Thoracic aorta (tissue), 2 donors: Measurements from ENCODE around the gene FARS2. TPM values are rescaled to one million over a fixed set of nuclear protein-coding genes. Genes with fewer than 3 reads are reported as not detected.

Source experiments
- ATAC-seq: fragments of 150-250 bp; one replicate; pipeline ENCODE4 v1.8.0; 2017; ENCODE audit warnings: low read depth; ENCODE audit not compliant: insufficient number of reproducible peaks, low FRiP score
- DNase-seq: peaks from one replicate; pipeline ENCODE4 v3.0.0-alpha.2; 2020; ENCODE audit warnings: low spot score
- H3K27ac ChIP-seq, 2 donors: fragments of 200-600 bp; sonication (generic); 1 replicate in 1 of 2; 2 replicates in 1 of 2; pipeline ENCODE4 v1.5.1; 2016; ENCODE audit warnings: mild to moderate bottlenecking in 2 of 2, moderate library complexity in 2 of 2
- H3K27me3 ChIP-seq: fragments of 200-600 bp; sonication (generic); replicated peaks from 2 replicates; pipeline ENCODE4 v1.6.0; 2016; ENCODE audit warnings: mild to moderate bottlenecking; ENCODE audit not compliant: insufficient read depth
- H3K36me3 ChIP-seq: fragments of 200-600 bp; sonication (generic); one replicate; pipeline ENCODE4 v1.5.1; 2016
- H3K4me1 ChIP-seq, 2 donors: fragments of 200-600 bp; sonication (generic); 1 replicate in 1 of 2; 2 replicates in 1 of 2; pipeline versions ENCODE4 v1.5.1 to v1.6.0; 2016; ENCODE audit warnings: low read depth in 2 of 2, mild to moderate bottlenecking in 1 of 2; ENCODE audit not compliant: control insufficient read depth in 1 of 2
- H3K4me3 ChIP-seq: fragments of 200-600 bp; sonication (generic); 2 replicates; pipeline ENCODE4 v1.5.1; 2016; ENCODE audit warnings: mild to moderate bottlenecking
- H3K9me3 ChIP-seq: fragments of 200-600 bp; sonication (generic); 2 replicates; pipeline ENCODE4 v1.5.1; 2016
- total RNA-seq, 2 donors: library from RNA; depleted of rRNA; stranded (reverse); fragments of >200 nt; gene quantifications; one replicate each; pipeline versions ENCODE4 v1.1.0 to v1.2.3, GENCODE V29; 2016
- TF ChIP-seq, protein P1 (sequence below): fragments of 200-600 bp; sonication (generic); IDR thresholded peaks from one replicate; pipeline ENCODE4 v1.5.1; 2019; ENCODE audit warnings: antibody characterized with exemption

Gene FARS2
- total RNA-seq, 2 donors from 2014 or later, result 10.4 to 11.6 TPM

DNA sequence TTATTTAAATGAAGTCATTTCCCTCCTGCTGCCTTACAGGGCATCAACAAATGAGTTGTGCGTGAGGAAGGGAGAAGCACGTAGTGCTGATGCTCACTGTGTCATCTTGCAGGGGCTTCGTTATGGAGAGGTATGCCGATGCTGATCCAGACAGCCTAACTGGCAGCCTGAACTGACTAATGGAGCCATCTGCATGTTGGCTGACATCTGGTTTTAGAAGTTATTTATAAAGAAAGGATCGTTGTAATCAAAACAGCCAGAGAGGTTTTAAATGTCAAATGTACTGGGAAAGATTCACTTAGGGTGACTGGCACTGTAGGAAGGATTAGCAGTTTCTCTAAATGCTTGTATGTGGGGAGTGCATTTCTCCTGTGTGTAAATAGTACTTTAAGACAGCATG, 54.6 kb downstream of the FARS2 start:
- TF ChIP-seq, protein P1, sequence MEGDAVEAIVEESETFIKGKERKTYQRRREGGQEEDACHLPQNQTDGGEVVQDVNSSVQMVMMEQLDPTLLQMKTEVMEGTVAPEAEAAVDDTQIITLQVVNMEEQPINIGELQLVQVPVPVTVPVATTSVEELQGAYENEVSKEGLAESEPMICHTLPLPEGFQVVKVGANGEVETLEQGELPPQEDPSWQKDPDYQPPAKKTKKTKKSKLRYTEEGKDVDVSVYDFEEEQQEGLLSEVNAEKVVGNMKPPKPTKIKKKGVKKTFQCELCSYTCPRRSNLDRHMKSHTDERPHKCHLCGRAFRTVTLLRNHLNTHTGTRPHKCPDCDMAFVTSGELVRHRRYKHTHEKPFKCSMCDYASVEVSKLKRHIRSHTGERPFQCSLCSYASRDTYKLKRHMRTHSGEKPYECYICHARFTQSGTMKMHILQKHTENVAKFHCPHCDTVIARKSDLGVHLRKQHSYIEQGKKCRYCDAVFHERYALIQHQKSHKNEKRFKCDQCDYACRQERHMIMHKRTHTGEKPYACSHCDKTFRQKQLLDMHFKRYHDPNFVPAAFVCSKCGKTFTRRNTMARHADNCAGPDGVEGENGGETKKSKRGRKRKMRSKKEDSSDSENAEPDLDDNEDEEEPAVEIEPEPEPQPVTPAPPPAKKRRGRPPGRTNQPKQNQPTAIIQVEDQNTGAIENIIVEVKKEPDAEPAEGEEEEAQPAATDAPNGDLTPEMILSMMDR, result no peak
- H3K9me3 ChIP-seq, result no peaks in the 10 kb centered on the region
- no peaks in the 10 kb centered on the region for H3K36me3 ChIP-seq
- H3K27ac ChIP-seq, result no peak overlapping the region
- DNase-seq, result no peak
- peaks cover 0 to 3% of the 10 kb centered on the region in 2 donors for H3K4me1 ChIP-seq
- ATAC-seq, result no peak
- H3K27me3 ChIP-seq, result no peaks in the 10 kb centered on the region
- no peak overlapping the region for H3K4me3 ChIP-seq

DNA sequence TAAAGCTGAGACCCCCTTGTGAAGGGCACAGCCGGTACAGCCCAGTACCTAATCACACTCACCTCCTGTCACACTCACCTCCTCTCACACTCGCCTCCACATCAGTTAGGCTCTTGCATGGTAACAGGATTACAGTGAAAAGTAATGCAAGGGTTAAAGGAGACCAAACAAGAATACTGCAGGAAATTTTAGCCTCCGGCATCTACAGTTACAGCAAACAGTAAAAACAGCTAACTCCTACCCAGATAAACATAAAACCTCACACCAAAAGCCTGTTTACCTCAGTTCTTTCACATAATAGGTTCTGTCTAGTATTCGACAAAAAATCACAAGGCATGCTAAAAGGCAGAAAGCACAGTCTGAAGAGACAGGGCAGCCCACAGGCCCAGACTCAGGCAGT, 55.6 kb downstream of the FARS2 start:
- Histone ChIP-seq H3K4me1 (peaks cover 0 to 3% of the 10 kb centered on the region in 2 donors), H3K9me3 (no peaks in the 10 kb centered on the region), H3K27ac (no peak overlapping the region), H3K36me3 (no peaks in the 10 kb centered on the region), H3K27me3 (no peaks in the 10 kb centered on the region), H3K4me3 (no peak overlapping the region)
- ATAC-seq, result no peak
- TF ChIP-seq, protein P1, result no peak
- no peak for DNase-seq

GRCh38 chr6:5318617-5319272, 57.4 kb downstream of the FARS2 start:
- ATAC-seq (no peak), DNase-seq (no peak)
- Histone ChIP-seq H3K4me1 (peaks cover 0 to 3% of the 10 kb centered on the region in 2 donors), H3K36me3 (no peaks in the 10 kb centered on the region), H3K27ac (no peak overlapping the region), H3K27me3 (no peaks in the 10 kb centered on the region), H3K4me3 (no peak overlapping the region), H3K9me3 (no peaks in the 10 kb centered on the region)
- TF ChIP-seq, protein P1, result no peak

- H3K9me3 ChIP-seq, result no peaks in the 10 kb centered on the region
- DNase-seq, result no peak
- H3K36me3 ChIP-seq, result peaks cover 2% of the 10 kb centered on the region
- TF ChIP-seq, protein P1, result no peak
- H3K27me3 ChIP-seq, result no peaks in the 10 kb centered on the region
- H3K4me1 ChIP-seq, result no peaks in the 10 kb centered on the region
- ATAC-seq, result no peak
- H3K4me3 ChIP-seq, result no peak overlapping the region
- no peak overlapping the region for H3K27ac ChIP-seq
Observed at GRCh38 chr6:5323979-5324378, 62.7 kb downstream of the FARS2 start.

DNA sequence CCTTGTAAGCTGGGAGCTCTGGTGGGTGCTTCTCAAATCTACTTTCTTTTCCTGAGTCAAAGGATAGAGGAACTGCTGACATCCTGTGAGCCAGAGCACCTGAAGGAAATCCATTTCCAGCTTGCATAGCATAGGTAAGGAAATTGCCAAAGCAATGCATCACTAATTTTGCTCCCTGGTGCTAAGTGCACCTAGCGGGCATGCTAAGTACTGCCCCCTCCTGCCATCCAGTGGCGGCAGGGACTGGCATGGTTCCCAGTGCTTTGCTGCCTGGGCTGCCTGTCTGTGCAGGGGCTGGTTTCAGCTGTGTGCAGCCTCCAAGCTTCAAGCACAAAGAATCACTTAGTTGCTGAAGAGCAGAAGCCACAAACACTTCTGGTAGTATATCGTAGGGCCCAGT, 63.9 kb downstream of the FARS2 start:
- TF ChIP-seq, protein P1, result no peak
- H3K27me3 ChIP-seq, result no peaks in the 10 kb centered on the region
- no peaks in the 10 kb centered on the region for H3K9me3 ChIP-seq
- ATAC-seq (no peak), DNase-seq (no peak)
- peaks cover 2% of the 10 kb centered on the region for H3K36me3 ChIP-seq
- no peak overlapping the region for H3K27ac ChIP-seq
- no peaks in the 10 kb centered on the region for H3K4me1 ChIP-seq
- H3K4me3 ChIP-seq, result no peak overlapping the region
